ENCODE results near the gene OR11L1.

Gene OR11L1

GRCh38 chr1:247841796-247842195, at the start of gene OR11L1:
TSS of gene OR11L1 (minus strand) at chr1:247841896. CDS start at chr1:247841896, 0 bp downstream.
- no peak for DNase-seq (ENCODE audit: low read depth, low spot score)

GRCh38 chr1:247884797-247885413, 43.2 kb upstream of the OR11L1 start:
- no peak for DNase-seq (ENCODE audit: low read depth, low spot score)

GRCh38 chr1:247883346-247883745, 41.6 kb upstream of the OR11L1 start:
- DNase-seq (ENCODE audit: low read depth, low spot score): no peak

GRCh38 chr1:247865416-247865815, 23.7 kb upstream of the OR11L1 start:
- DNase-seq (ENCODE audit: low read depth, low spot score): no peak

GRCh38 chr1:247864644-247865043, 22.9 kb upstream of the OR11L1 start:
- DNase-seq (ENCODE audit: low read depth, low spot score): no peak

GRCh38 chr1:247862756-247863155, 21.1 kb upstream of the OR11L1 start:
- no peak for DNase-seq (ENCODE audit: low read depth, low spot score)

- DNase-seq (ENCODE audit: low read depth, low spot score): no peak
Observed at GRCh38 chr1:247857985-247858619, 16.4 kb upstream of the OR11L1 start.

GRCh38 chr1:247857069-247857984, 15.6 kb upstream of the OR11L1 start, which contains the start of gene TRIM58:
TSS of gene TRIM58 (plus strand) at chr1:247857187. CDS start at chr1:247857247, 60 bp downstream.
- DNase-seq (ENCODE audit: low read depth, low spot score): peak; percentile 34

- DNase-seq (ENCODE audit: low read depth, low spot score): no peak
Observed at GRCh38 chr1:247855911-247856310, 14.2 kb upstream of the OR11L1 start.

- no peak for DNase-seq (ENCODE audit: low read depth, low spot score)
Observed at GRCh38 chr1:247854899-247855545, 13.3 kb upstream of the OR11L1 start.

GRCh38 chr1:247849616-247850015, 7.9 kb upstream of the OR11L1 start:
- no peak for DNase-seq (ENCODE audit: low read depth, low spot score)

GRCh38 chr1:247848346-247848745, 6.7 kb upstream of the OR11L1 start:
- DNase-seq (ENCODE audit: low read depth, low spot score): no peak

- no peak for DNase-seq (ENCODE audit: low read depth, low spot score)
Observed at GRCh38 chr1:247845693-247846017, 4.0 kb upstream of the OR11L1 start.

- no peak for DNase-seq (ENCODE audit: low read depth, low spot score)
Observed at GRCh38 chr1:247845011-247845692, 3.5 kb upstream of the OR11L1 start.

- no peak for DNase-seq (ENCODE audit: low read depth, low spot score)
Observed at GRCh38 chr1:247843411-247843810, 1.7 kb upstream of the OR11L1 start.

GRCh38 chr1:247840818-247841217, 878 bp downstream of the OR11L1 start:
- DNase-seq (ENCODE audit: low read depth, low spot score): no peak

GRCh38 chr1:247833601-247834000, 8.1 kb downstream of the OR11L1 start:
- DNase-seq (ENCODE audit: low read depth, low spot score): no peak

- DNase-seq (ENCODE audit: low read depth, low spot score): no peak
Observed at GRCh38 chr1:247829656-247830055, 12.0 kb downstream of the OR11L1 start.

- no peak for DNase-seq (ENCODE audit: low read depth, low spot score)
Observed at GRCh38 chr1:247825362-247825761, 16.3 kb downstream of the OR11L1 start.

- peak; percentile 13 for DNase-seq (ENCODE audit: low read depth, low spot score)
Observed at GRCh38 chr1:247824023-247824422, 17.7 kb downstream of the OR11L1 start, which contains the start of gene OR14A16. TSS of gene OR14A16 (minus strand) at chr1:247824119. CDS start at chr1:247815729, 8,390 bp downstream.

GRCh38 chr1:247822060-247822459, 19.6 kb downstream of the OR11L1 start:
- no peak for DNase-seq (ENCODE audit: low read depth, low spot score)

Measured in ELF-1 (cell line).